Inflammatory macrophage (primary cell): ENCODE data around the gene PGLYRP4.

Source experiments
- DNase-seq, 2 donors: peaks; one replicate each; pipeline ENCODE4 v3.0.0-alpha.2; 2020 to 2022

The PGLYRP4 gene

DNA sequence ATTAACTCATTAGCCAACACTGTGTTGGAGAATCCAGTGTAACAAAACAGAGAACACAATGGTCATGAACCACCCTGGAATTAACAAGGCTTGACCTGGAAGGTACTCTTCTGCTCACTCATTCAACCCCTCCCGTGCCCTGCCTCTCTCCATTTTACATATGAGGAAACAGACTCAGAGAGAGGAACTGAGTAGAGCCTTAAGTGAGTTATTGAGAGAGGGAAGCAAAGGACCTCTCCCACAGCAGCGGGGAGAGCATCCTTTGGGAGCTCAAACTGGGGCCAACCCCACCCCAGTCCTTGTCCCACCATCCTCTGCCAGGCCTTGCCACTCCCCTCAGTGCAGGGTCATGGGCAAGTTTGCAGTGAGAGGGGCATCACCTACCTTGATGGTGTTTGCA is 25.4 kb upstream of the PGLYRP4 start:
- peak; percentile 38 to 62 for DNase-seq

DNA sequence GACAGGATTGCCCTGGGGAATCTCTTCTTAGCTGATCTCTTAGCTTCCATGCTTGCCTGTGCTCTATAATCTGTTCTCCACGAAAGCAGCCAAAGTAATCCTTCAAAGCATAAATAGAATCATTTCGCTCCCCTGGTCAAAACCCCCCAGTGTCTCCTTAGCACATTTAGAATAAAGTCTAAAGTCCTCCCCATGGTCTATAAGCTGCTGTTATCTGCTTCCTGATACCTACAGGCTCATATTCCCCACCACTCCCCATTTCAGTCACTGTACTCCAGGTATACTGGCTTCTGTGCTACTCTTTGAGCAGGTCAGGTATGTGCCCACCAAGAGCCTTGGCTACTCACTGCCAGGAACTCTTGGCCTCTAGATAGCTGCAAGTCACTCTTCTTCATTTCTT is 23.9 kb upstream of the PGLYRP4 start:
- no peak for DNase-seq

DNA sequence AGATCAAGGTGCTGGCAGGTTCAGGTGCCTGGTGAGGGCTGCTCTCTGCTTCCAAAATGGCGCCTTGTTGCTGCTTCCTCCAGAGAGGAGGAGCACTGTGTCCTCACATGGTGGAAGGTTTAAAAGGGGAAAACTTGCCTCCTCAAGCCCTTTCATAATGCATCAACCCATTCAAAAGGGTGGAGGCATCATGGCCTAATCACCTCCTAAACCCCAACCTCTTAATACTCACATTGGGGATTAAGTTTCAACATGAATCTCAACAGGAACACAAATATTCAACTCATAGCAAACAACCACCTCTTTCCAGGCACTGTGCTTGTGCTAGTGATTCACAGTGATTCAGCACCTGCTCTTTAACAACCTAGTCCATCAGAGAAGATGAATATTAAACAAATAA is 22.6 kb upstream of the PGLYRP4 start:
- DNase-seq: no peak

DNA sequence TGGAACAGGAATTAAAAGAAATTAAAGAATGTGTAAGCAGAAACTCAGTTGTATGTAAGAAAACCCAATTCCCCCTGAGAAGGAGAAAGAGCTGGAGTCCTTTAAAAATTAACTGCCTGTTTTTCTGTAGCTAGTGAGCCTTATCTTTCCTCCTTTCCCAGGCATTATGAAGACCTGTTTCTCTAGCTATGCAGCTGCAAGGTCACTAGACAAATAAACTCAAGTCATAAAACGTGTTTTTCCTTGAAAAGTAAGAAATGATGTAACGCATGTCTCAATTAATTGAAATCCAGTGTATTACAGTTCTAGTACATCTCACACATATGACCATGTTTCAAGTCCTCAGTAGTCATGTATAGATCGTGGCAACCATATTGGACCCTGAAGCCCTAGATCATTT is 21.5 kb upstream of the PGLYRP4 start:
- no peak for DNase-seq

DNA sequence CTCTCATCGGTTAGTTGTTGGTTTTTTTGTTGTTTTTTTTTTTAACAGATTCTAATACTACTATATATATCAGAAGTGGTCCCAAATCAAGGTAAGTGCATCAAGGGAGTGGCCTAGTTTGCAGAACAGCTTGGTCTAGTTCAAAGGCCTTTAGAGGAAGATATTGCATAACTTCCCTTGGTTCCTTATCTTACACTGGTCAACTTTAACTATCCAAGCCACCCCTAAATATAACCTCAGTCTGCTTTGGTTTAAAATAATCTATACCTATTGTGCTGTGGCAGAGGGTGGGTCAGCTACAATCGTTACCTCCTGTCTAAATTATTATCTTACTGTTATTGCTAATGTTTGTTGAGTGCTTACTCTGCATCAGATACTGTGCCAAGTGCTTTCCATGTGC is 19.9 kb upstream of the PGLYRP4 start:
- no peak for DNase-seq

DNA sequence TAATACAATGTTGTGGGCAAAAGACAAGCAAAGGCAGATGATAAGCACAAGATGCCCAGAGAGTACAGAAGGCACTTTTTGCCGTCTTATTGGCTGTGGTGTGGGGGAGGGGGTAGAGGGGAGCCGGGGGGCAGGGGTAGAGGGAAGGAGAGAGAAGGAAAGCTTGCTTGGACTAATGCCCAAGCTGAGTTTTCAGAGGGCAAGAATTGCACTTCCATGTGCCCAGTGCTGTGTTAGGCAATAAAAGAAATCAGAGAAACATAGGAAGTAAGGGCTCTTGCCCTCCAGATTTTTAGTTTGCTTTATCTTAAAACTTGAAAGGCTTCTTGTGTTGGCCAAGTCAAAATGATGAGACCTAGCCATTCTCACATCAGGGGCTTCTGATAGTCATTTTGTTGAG is 18.4 kb upstream of the PGLYRP4 start:
- DNase-seq: no peak

DNA sequence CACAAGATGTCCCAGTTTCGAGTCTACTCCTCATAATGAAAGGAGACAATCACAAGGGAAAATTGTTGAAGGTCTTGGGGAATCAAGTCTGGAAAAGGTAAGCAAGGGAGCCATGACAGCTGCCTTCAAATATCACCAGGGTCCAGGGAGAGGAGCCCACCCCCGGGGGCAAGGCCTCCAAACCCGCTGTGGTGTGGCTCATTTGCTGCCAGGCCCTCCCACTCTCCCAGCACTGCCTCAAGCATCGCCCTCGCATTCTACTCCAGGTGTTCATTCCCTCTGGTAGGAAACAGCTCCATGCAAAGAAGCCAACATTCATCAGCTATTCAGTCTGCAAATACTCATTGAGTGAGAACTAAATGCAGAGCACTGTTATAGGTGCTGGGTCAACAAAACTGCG is 17.6 kb upstream of the PGLYRP4 start:
- DNase-seq: no peak

DNA sequence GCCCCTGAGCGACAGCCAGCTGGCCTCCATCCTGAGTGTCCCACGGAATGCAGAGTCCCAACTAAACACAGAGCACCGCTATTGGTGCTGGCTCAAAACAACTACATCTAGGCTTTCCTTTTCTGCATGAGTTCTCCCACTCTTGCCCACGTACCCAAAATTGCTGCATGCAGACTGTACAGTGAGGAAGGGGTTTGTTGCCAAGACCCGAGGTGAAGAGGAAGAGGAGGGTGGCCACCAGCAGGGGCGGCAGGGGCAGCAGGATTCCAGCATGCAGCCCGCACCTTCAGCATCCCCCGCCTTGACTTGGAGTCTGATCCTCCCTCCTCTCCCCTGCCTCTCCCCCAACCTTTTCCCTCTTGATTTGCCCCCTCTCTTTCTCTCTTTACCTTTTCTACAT is 17.1 kb upstream of the PGLYRP4 start:
- DNase-seq: no peak

DNA sequence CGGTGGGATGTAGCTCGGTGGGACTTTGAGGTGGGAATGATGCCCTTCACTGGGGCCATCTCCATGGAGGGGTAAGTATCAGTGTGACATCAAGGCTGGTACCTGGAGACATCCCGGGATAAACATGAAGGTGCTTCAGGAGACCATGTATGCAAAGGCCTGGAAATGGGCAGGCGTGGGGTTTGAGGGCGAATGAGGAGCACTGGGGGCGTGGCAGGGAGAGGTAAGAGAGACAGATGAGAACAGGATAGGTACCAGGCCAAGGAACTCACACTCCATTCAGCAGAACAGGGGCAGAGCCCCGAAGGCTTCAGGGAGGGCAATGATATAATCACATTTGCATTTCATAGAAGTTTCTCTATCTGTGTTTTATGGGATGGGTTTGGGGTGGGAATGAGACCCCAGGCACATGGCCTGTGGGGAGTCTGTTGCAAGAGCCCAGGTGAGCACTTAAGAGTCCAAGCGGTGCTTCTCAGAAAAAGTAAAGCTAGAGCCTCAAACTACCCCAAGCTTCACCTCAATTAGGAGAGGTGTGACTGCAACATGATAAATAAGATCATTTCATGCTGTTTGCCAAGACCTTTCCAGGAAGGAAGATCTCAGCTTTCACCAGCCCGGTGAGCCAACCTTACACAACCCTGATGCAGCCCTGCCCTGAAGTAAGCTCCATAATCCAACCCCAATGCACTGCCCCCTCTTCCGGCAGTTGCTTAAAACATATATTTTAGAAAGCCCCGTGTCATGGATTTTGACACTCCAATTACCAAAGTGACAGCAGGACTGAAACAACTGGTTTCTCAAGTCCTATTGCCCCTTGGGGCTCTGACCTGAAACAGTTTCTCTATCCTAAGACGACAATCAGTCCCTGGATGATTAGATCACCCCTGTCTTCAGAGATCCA is 16.4 kb upstream of the PGLYRP4 start:
- DNase-seq: peak; percentile 82 to 86

DNA sequence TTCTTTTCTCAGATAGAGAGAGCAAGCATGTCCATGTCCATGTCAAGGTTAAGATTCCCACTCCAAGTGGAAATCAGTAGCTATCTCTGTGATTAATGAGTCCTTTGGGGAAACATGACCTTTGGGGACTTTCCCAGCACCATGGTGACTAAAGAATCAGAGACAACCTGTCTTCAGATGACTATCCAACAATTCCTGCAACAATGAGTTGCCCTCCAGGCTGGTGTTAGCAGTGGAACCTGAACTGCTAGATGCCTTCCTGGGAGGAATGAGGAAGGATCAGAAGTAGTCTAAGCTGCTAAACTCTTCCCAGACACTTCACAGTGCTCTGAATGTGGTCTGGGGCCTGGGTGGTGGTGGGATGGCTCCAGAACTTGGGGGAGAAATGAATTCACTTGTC is 15.5 kb upstream of the PGLYRP4 start:
- DNase-seq: peak in 1 of 2 donors; percentile 25

DNA sequence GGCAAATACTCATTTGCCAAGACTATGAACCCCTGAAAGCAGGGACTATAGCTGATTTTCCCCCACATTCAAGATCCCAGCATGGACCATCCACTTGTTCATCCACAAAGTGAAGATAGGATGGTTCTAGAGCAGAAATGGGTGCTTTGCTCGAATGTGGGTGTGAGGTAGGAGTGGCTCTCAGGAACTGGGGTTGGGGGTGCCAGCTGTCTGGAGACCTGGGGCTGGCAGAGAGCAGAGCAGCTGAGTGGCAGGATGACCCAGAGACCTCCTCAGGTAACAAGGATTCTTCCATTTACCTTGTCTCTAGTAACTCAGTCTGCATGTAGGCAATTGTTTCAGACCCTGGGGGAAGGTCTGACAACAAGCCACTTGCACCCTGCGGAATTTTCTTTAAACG is 15.0 kb upstream of the PGLYRP4 start:
- DNase-seq: no peak

DNA sequence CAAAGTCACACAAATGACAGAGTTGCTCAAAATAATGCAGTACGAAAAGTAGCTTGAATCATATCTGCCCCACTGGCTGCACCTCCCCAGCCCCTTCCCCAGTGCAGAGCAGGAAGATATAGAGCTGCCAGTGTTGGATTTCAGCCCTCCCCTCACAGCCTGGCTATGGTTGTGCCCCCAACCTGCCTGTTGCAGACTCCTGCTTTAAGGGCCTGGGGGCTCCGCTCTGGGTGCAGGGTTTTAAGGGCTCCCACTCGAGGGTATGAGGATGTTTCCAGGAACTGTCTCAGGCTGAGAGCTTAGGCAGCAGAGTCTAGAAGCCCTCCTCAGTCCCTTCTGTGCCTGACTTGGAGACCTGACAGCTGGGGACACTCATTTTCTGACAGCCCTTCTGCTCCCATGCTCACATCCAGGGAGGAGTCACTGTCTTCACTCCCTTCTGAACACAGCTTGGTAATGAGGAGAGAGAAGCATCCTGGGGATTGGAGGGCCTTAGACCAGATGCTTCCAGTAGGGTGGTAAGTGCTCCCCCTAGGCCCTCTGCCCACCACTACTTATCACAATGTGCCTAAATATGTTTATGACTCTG is 13.6 kb upstream of the PGLYRP4 start:
- DNase-seq: no peak

DNA sequence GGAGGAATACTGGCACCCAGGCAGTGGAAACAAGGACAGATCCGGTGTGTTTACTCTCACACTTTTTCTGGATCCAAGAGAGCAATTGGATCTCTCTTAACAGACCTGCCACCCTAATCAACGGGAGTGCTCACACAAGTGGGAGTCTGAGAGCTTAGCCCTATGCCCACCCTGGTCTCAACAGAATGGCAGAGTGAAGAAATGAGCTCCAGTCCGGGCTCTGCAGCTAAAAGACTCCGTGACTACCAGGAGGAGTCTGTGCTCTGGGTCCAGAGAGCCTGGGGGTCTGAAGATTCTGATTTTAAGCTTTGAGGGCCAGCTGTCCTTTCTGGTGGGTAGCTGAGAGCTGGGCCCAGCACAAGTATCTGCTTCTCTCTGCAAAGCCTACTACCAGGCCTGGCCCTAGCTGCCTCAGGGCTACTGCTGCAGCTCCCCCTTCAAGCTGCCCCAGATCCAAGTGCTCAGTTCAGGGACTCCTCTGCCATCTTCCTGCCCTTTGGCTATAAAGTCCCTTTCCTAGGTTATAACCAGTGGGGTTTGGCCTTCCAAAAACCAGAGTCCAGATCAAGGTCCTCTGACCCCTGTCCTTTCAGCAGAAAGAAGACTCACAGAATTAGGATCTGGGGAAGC is 13.0 kb upstream of the PGLYRP4 start:
- no peak for DNase-seq

DNA sequence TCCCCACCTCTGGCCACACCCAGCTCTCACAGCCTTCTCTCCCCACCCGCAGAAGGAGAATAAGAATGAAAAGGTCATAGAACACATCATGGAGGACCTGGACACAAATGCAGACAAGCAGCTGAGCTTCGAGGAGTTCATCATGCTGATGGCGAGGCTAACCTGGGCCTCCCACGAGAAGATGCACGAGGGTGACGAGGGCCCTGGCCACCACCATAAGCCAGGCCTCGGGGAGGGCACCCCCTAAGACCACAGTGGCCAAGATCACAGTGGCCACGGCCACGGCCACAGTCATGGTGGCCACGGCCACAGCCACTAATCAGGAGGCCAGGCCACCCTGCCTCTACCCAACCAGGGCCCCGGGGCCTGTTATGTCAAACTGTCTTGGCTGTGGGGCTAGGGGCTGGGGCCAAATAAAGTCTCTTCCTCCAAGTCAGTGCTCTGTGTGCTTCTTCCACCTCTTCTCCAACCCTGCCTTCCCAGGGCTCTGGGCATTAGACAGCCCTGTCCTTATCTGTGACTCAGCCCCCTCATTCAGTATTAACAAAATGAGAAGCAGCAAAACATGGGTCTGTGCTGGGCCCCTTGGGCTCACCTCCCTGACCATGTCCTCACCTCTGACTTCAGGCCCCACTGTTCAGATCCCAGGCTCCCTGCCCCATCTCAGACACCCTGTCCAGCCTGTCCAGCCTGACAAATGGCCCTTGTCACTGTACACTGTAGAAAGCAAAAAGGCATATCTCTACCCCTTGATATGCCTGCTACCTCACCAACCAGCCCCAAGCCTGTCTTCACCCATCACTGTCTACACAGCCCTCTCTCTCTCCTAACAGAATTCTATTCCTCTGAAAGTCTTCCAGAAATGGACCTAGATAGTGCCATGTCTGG is 12.2 kb upstream of the PGLYRP4 start:
- no peak for DNase-seq

DNA sequence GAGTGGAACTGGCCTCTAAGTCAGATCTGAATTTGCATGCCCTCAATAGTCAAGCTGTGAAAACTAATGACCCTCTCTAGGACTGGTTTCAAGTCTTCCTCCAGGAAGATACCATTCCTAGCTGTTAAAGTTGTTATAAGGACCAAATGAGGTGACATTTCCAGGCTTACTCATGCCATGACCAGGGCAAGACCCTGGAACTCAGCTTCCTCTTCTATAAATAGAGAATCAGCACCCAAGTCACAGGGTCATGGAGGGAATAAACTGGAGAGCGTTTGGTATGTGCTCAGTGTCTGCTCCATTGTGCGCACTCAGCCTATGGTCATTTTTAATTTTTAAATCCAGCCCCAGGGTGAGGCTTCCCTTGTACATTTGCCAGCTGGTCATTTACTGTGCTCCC is 11.5 kb upstream of the PGLYRP4 start:
- DNase-seq: peak; percentile 73 to 78

DNA sequence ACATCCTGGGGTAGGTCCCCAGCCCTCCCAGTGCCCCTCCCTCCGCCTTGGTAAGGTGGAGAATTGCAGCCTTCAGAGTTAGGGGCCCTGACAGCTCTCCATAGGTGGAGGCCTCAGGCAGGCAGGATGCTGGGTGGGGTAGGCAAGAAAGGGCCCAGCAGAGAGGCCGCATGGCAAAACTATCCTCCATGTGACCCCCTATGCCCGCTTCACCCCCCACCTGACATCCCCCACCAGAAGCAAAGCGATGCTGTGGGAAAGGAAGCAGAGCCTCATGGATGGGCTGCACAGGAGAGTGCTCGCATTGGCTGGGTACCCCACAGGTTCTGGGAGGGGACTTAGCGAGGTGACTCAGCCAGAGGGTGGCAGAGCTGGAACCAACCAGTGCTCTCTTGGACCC is 10.6 kb upstream of the PGLYRP4 start:
- DNase-seq: no peak

DNA sequence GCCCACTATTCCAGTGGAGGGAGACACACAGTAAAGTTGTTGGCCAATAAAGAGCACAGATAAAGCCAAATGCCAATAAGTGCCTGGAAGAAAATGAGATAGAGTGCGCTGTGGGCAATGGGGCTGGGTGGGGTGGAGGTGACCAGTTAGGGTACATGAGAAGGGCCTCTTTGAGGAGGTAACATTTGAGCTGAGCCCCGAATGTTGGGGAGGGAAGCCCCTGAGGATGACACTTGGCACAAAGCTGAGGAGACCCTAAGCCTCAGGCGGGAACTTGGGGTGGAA is 10.0 kb upstream of the PGLYRP4 start:
- no peak for DNase-seq

DNA sequence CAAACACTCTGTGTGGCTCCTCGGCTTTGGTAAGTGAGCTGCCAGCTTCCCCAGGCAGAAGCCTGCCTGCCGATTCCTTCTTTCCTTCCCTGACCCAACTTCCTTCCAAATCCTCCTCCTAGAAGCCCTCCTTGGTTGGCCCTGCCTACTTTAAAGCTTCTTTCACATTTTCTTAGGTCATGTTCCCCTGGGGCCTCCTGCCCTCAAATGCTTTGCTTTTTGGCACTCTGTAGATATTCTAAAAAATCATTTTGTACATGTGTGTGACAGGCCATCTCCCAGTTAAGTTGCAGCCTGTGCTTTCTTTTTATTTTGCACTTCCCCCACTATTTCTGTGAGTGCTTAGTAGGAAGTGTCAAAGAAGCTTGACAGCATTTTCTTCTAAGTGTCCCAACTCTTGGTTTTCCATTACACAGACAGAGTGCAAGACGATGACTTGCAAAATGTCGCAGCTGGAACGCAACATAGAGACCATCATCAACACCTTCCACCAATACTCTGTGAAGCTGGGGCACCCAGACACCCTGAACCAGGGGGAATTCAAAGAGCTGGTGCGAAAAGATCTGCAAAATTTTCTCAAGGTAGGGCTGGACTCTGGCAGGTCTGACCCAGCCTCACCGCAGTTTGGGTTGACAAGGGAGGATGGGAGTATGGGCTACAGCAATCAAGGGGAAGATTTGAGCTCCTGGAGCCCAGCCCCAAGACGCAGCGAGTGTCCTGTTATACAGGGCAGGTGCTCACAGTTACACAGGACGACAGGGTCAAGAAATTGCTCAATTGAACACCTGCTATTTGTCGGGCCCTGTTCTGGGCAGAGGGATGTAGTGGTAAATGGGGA is 9.4 kb upstream of the PGLYRP4 start, which contains the start of gene S100A9:
Gene S100A9 (plus strand): TSS at position 2 of the 838 bp plus-strand sequence. CDS start 430 bp downstream, at position 432.
- DNase-seq: peak; percentile 70 to 74

DNA sequence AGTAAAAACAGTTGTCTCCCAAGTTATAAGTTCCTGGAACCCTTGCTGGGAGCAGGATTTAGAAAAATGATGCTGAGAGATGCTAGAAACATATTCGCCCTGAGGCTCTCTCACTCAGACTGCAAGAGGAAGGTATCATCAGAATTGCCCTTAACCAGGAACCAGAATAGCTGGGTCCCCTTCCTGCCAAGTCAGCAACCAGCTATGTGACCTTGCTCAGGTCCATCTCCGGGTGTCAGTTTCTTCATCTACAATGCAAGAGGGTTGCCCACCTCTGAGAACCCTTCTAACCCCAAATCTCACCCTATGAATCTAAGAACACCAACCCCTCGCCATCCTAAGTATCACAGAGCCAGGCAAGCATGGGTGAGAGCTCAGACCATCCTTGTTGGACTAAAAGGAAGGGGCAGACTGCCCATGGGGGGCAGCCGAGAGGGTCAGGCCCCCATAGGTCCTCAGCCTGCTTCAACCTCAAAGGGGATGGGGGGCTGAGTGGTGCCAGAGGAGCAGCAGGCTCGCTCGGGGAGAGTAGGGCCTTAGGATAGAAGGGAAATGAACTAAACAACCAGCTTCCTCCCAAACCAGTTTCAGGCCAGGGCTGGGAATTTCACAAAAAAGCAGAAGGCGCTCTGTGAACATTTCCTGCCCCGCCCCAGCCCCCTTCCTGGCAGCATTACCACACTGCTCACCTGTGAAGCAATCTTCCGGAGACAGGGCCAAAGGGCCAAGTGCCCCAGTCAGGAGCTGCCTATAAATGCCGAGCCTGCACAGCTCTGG is 8.6 kb upstream of the PGLYRP4 start:
- DNase-seq: peak; percentile 93 to 98

DNA sequence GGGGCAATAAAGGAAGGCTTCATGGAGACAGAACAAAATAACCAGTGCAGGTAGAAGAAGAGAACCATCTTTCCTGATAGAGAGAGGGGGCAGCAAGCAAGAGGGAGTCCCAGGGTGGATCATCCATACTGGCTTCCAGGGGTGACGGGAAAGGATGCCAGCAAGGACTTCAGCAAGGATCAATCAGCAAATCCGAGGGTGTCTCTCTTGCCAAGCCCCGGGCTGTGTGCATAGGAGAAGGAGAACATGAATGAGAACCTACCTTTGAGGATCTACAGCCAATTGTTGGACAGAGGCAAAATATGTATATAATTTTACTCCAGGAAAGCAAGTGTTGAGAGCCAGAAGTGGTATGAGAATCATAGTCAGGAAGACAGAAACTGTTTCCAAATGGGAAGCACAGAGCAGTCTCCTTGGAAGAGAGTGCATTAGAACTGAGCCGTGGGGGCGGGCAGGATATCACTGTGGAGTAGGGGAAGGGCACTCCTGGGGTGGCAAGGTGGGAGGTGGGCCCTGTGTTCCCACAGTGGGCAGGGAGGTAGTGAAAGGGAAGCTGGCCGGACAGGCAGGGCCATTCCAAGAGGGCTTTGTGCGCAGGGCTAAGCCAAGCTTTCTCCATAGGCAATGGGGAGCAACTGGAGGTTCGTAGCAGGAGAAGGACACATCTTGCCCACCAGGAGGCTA is 7.9 kb upstream of the PGLYRP4 start:
- no peak for DNase-seq
